ENCODE results near the gene CSRNP3.

The CSRNP3 gene

DNA sequence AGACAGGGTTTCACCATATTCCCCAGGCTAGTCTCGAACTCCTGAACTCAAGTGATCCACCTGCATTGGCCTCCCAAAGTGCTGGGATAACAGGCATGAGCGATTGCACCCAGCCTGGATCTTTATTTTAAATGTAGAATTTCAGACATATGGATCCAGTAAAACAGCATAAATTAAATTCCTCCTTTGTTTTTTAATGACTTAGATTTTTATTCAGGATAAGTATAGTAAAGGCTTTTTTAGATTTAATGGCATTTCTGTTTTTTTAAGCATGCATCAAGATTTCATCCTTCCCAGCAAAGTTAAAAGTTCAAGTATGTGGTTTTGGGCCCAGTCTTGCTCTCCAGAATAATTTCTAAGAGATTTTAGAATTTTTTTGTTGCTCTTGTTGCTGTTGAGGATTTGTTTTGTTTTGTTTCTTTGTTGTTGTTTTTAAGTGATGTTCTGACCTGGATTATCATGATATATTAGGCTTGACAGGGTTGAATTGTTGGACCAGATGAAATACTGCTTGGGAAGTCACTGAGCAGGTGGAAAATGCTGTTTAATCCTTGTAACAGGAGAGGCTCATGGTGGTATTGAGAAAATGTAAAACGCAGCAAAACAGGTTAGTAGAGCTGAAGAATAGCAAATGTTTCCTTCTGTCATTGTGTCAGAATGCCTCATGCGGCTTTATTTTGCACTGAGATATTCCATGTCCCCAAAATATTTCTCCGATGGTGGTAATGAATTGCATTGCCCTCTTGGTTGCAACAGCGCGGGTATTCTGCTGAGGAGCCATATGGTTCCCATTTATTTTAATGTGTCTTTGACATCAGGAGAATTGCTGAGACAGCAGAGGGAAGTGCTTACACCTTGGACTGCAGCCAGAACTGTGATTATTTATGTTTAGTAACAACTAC is 176.7 kb downstream of the CSRNP3 start:
- DNase-seq (ENCODE audit: low read depth): no peak
- H3K4me3 ChIP-seq (ENCODE audit: low read depth, low read length): no peak overlapping the region
- in situ Hi-C loops (cut with HindIII; ENCODE audit: low sequenced_read_pairs): no loop called here
- TF ChIP-seq, protein P1, sequence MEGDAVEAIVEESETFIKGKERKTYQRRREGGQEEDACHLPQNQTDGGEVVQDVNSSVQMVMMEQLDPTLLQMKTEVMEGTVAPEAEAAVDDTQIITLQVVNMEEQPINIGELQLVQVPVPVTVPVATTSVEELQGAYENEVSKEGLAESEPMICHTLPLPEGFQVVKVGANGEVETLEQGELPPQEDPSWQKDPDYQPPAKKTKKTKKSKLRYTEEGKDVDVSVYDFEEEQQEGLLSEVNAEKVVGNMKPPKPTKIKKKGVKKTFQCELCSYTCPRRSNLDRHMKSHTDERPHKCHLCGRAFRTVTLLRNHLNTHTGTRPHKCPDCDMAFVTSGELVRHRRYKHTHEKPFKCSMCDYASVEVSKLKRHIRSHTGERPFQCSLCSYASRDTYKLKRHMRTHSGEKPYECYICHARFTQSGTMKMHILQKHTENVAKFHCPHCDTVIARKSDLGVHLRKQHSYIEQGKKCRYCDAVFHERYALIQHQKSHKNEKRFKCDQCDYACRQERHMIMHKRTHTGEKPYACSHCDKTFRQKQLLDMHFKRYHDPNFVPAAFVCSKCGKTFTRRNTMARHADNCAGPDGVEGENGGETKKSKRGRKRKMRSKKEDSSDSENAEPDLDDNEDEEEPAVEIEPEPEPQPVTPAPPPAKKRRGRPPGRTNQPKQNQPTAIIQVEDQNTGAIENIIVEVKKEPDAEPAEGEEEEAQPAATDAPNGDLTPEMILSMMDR (IDR thresholded peaks at IDR 0.05; ENCODE audit: low read depth, low read length, missing control alignments): no peak

DNA sequence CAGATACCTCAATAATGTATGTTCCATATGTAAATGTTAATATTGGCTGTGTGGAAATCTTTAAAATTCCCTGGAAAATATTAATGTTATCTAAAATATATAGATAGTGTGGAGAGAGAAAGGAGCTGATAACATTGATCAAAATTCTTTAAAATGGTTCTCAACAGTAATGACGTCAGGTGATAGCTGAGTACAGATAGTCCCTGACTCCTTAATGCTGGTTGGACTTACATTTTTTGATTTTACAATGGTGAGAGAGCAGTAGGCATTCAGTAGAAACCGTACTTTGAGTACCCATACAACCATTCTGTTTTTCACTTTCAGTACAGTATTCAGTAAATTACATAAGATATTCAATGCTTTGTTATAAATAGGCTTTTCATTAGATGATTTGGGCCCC is 177.9 kb downstream of the CSRNP3 start:
- no peak overlapping the region for H3K4me3 ChIP-seq (ENCODE audit: low read depth, low read length)
- in situ Hi-C loops (cut with HindIII; ENCODE audit: low sequenced_read_pairs): no loop called here
- no peak for DNase-seq (ENCODE audit: low read depth)
- TF ChIP-seq, protein P1 (IDR thresholded peaks at IDR 0.05; ENCODE audit: low read depth, low read length, missing control alignments): no peak

DNA sequence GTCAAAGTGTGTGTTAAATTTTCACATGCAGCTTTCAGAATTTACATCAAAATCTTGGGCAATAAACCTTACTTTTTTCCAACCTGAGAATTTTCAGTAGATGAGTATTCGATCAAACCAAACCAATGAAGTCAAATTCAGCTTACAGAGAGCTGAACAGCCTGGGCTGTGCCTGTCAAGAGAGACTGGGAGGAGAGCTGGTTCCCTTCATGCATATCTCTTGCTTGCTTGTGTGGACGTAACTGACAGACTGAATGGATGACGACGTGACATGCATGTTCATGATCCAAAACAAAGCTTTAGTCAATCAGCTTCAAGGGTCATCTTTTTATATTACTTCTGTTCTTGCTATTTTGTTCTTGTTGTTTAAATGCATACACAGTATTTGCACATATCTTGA is 179.3 kb downstream of the CSRNP3 start:
- TF ChIP-seq, protein P1 (IDR thresholded peaks at IDR 0.05; ENCODE audit: low read depth, low read length, missing control alignments): no peak
- in situ Hi-C loops (cut with HindIII; ENCODE audit: low sequenced_read_pairs): no loop called here
- no peak overlapping the region for H3K4me3 ChIP-seq (ENCODE audit: low read depth, low read length)
- DNase-seq (ENCODE audit: low read depth): no peak

DNA sequence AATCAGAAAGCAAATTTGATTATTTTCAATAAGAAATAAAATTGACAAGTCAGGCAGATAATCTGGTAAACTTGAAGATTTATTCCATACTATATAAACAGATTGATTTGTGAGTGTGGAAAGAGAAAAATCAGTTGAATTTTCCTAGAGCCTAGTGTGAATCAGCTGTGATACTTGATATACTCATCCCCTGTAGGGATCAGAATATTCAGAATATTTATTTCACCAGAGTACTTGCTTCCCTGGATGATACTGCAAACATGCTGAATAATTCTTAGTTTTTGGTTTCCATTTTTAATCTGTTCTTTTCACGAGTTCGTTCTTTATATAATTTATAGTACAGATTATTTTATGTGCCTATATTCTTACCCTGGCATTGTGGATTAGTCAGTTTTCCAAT is 181.7 kb downstream of the CSRNP3 start:
- TF ChIP-seq, protein P1 (IDR thresholded peaks at IDR 0.05; ENCODE audit: low read depth, low read length, missing control alignments): no peak
- H3K4me3 ChIP-seq (ENCODE audit: low read depth, low read length): no peak overlapping the region
- in situ Hi-C loops (cut with HindIII; ENCODE audit: low sequenced_read_pairs): no loop called here
- no peak for DNase-seq (ENCODE audit: low read depth)

GRCh38 chr2:165655661-165656060 is 186.2 kb downstream of the CSRNP3 start:
- no peak overlapping the region for H3K4me3 ChIP-seq (ENCODE audit: low read depth, low read length)
- TF ChIP-seq, protein P1 (IDR thresholded peaks at IDR 0.05; ENCODE audit: low read depth, low read length, missing control alignments): no peak
- in situ Hi-C loops (cut with HindIII; ENCODE audit: low sequenced_read_pairs): no loop called here
- DNase-seq (ENCODE audit: low read depth): no peak

- TF ChIP-seq, protein P1 (IDR thresholded peaks at IDR 0.05; ENCODE audit: low read depth, low read length, missing control alignments): no peak
- no peak overlapping the region for H3K4me3 ChIP-seq (ENCODE audit: low read depth, low read length)
- in situ Hi-C loops (cut with HindIII; ENCODE audit: low sequenced_read_pairs): no loop called here
- DNase-seq (ENCODE audit: low read depth): no peak
These were observed 190.9 kb downstream of the CSRNP3 start for GRCh38 chr2:165660361-165660760.

Data from astrocyte of the cerebellum (primary cell).